SK-N-SH treated with all-trans-retinoic acid at 6 μM for 48 hours (cell line): Measurements from ENCODE around the gene PRSS33.

ENCODE experiments used
- ARNTL ChIP-seq: fragments of 450-650 bp; formaldehyde crosslinking; IDR thresholded peaks from 2 replicates; pipeline ENCODE4 v1.5.0; 2020; ENCODE audit warnings: low read depth, mild to moderate bottlenecking, moderate library complexity, borderline replicate concordance
- BACH2 ChIP-seq: fragments of 250-450 bp; sonication (Bioruptor Pico); IDR thresholded peaks from 2 replicates; pipeline ENCODE4 v1.9.0; 2021; ENCODE audit warnings: mild to moderate bottlenecking, borderline replicate concordance
- CREB5 ChIP-seq: fragments of 250-450 bp; sonication (Bioruptor Pico); IDR thresholded peaks from 2 replicates; pipeline ENCODE4 v1.5.1; 2020; ENCODE audit warnings: low read depth, mild to moderate bottlenecking, moderate library complexity
- CSRNP3 ChIP-seq: fragments of 250-450 bp; sonication (Bioruptor Pico); IDR thresholded peaks from 2 replicates; pipeline ENCODE4 v1.5.1; 2021; ENCODE audit warnings: mild to moderate bottlenecking, moderate library complexity
- ESRRG ChIP-seq: fragments of 250-450 bp; sonication (Bioruptor Pico); IDR thresholded peaks from 2 replicates; pipeline ENCODE4 v1.6.1; 2021; ENCODE audit warnings: mild to moderate bottlenecking
- ISL1 ChIP-seq: fragments of 250-450 bp; sonication (Bioruptor Pico); IDR thresholded peaks from 2 replicates; pipeline ENCODE4 v2.1.2; 2022; ENCODE audit warnings: mild to moderate bottlenecking, moderate library complexity
- PATZ1 ChIP-seq: fragments of 250-450 bp; sonication (Bioruptor Pico); IDR thresholded peaks from 2 replicates; pipeline ENCODE4 v1.8.0; 2020; ENCODE audit warnings: mild to moderate bottlenecking, moderate library complexity, borderline replicate concordance
- POU6F1 ChIP-seq: fragments of 250-450 bp; sonication (Bioruptor Pico); IDR thresholded peaks from 2 replicates; pipeline ENCODE4 v1.8.0; 2021; ENCODE audit warnings: low read depth, mild to moderate bottlenecking, moderate library complexity, borderline replicate concordance
- RARB ChIP-seq: fragments of 250-450 bp; sonication (Bioruptor Pico); IDR thresholded peaks from 2 replicates; pipeline ENCODE4 v1.8.0; 2021; ENCODE audit warnings: mild to moderate bottlenecking, moderate library complexity
- SNAI2 ChIP-seq: fragments of 250-450 bp; sonication (Bioruptor Pico); IDR thresholded peaks from 2 replicates; pipeline ENCODE4 v1.5.0; 2020; ENCODE audit warnings: mild to moderate bottlenecking, moderate library complexity
- TOX ChIP-seq: fragments of 250-450 bp; sonication (Bioruptor Pico); IDR thresholded peaks from 2 replicates; pipeline ENCODE4 v1.8.0; 2021; ENCODE audit warnings: mild to moderate bottlenecking, moderate library complexity, borderline replicate concordance
- ZFP3 ChIP-seq: fragments of 250-450 bp; sonication (Bioruptor Pico); IDR thresholded peaks from 2 replicates; pipeline ENCODE4 v1.5.0; 2020; ENCODE audit warnings: mild to moderate bottlenecking, moderate library complexity
- ZFP30 ChIP-seq: fragments of 450-650 bp; formaldehyde crosslinking; IDR thresholded peaks from 2 replicates; pipeline ENCODE4 v1.5.0; 2022; ENCODE audit warnings: mild to moderate bottlenecking, moderate library complexity
- ZNF70 ChIP-seq: fragments of 450-650 bp; formaldehyde crosslinking; IDR thresholded peaks from 2 replicates; pipeline ENCODE4 v1.5.0; 2020; ENCODE audit warnings: mild to moderate bottlenecking, moderate library complexity

- TF ChIP-seq ARNTL (CRISPR knock-in tag) (no peak), ZNF70 (CRISPR knock-in tag) (no peak), ZFP30 (CRISPR knock-in tag) (no peak), RARB (CRISPR knock-in tag) (no peak), ZFP3 (CRISPR knock-in tag) (no peak), BACH2 (CRISPR knock-in tag) (no peak), TOX (CRISPR knock-in tag) (no peak), CSRNP3 (CRISPR knock-in tag) (no peak), PATZ1 (CRISPR knock-in tag) (no peak), CREB5 (CRISPR knock-in tag) (no peak), POU6F1 (CRISPR knock-in tag) (no peak), ISL1 (CRISPR knock-in tag) (no peak), ESRRG (CRISPR knock-in tag) (no peak), SNAI2 (no peak)
These were observed 17.1 kb downstream of the PRSS33 start for GRCh38 chr16:2770057-2770951.
